Adrenal gland (tissue), 12 donors: ENCODE results near the gene C5orf15. TPM values are rescaled to one million over a fixed set of nuclear protein-coding genes. Genes with fewer than 3 reads are reported as not detected.

Source experiments
- DNase-seq, 7 donors: peaks; one replicate each; pipeline ENCODE4 v3.0.0-alpha.2; 2019 to 2020
- H3K27ac ChIP-seq, 5 donors: fragments of 200-600 bp; sonication (generic) in 4 of 5; 1 replicate in 3 of 5; 2 replicates in 2 of 5; pipeline versions ENCODE4 v1.5.1 to v1.8.0; 2016 to 2020; ENCODE audit warnings: mild to moderate bottlenecking in 1 of 5
- H3K27me3 ChIP-seq: fragments of 200-600 bp; 2 replicates; pipeline ENCODE4 v1.8.0; 2021
- H3K36me3 ChIP-seq, 2 donors: fragments of 200-600 bp; replicated peaks in 1 of 2; 1 replicate in 1 of 2; 2 replicates in 1 of 2; pipeline versions ENCODE4 v1.5.1 to v1.8.0; 2018 to 2022
- H3K4me1 ChIP-seq, 2 donors: fragments of 200-600 bp; replicated peaks in 1 of 2; 1 replicate in 1 of 2; 2 replicates in 1 of 2; pipeline versions ENCODE4 v1.5.1 to v1.8.0; 2018 to 2021
- H3K4me3 ChIP-seq, 4 donors: fragments of 200-600 bp; sonication (generic) in 3 of 4; one replicate each; pipeline ENCODE4 v1.5.1; 2016 to 2018
- H3K9me3 ChIP-seq, 3 donors: fragments of 200-600 bp; sonication (generic) in 1 of 3; replicated peaks in 1 of 3; 1 replicate in 2 of 3; 2 replicates in 1 of 3; pipeline versions ENCODE4 v1.5.1 to v1.8.0; 2016 to 2021
- POLR2A ChIP-seq, 2 donors: fragments of 450-650 bp; IDR thresholded peaks; one replicate each; pipeline ENCODE4 v1.6.1; 2017; ENCODE audit warnings: antibody characterized with exemption in 2 of 2, mild to moderate bottlenecking in 2 of 2, moderate library complexity in 1 of 2
- WGBS, 4 donors: extraction: QIAGEN DNeasy Blood & Tissue Kit in 2 of 4; methylation state at CpG; one replicate each; pipeline versions ENCODE4 v1.1.5 to v1.1.7; 2013 to 2017; 5-methylcytosine and 5-hydroxymethylcytosine counted together
- intact Hi-C, 2 donors: fragments of 100-400 bp; cut with DNase I; formaldehyde crosslinking; loops; one replicate each; pipeline versions ENCODE4 v1.14.1 to v1.15.0; 2022 to 2023
- polyA plus RNA-seq, 3 donors: library from polyadenylated mRNA; stranded (reverse); fragments of 200-250 nt in 2 of 3; fragments of 350-450 nt in 1 of 3; fragmentation: Illumina TruSeq in 1 of 3; extraction: RNeasy Lipid Tissue Mini Kit (QIAGEN cat#74804) in 1 of 3; gene quantifications; one replicate each; pipeline ENCODE4 v1.2.3, GENCODE V29; 2013 to 2014
- total RNA-seq, 9 donors: library from RNA; depleted of rRNA in 4 of 9; stranded (reverse); fragments of >200 nt in 4 of 9; fragments of 120-200 nt in 1 of 9; fragmentation: NEBNext Ultra II Directional in 1 of 9; extraction: Animal tissue kit (Norgen Biotek cat#: 25700) in 1 of 9; gene quantifications; one replicate each; pipeline versions ENCODE4 v1.1.0 to v1.2.4, GENCODE V29; 2013 to 2023
- TF ChIP-seq, protein P1 (sequence below), 6 experiments: fragments of 450-650 bp in 4 of 6; fragments of 200-600 bp in 2 of 6; sonication (generic) in 1 of 6; IDR thresholded peaks; 1 replicate in 5 of 6; 2 replicates in 1 of 6; pipeline versions ENCODE4 v1.5.1 to v1.8.0; 2016 to 2021; ENCODE audit warnings: antibody characterized with exemption in 6 of 6, mild to moderate bottlenecking in 2 of 6, moderate library complexity in 1 of 6
- donor health status: healthy with polysubstance abuse.
- donor health status: Bipolar disorder and iron deficiency.
- donor health status: DM: yes; HTN: yes; CAD: no.
- donor health status: DM: no; HTN: no; CAD: no.
- donor health status: DM: no; HTN: no; CAD: no.
- donor health status: DM: yes; HTN: yes; CAD: no.

The C5orf15 gene
- total and polyA plus RNA-seq, 12 donors = 16.7 to 90.1 (median 53.7) TPM

DNA sequence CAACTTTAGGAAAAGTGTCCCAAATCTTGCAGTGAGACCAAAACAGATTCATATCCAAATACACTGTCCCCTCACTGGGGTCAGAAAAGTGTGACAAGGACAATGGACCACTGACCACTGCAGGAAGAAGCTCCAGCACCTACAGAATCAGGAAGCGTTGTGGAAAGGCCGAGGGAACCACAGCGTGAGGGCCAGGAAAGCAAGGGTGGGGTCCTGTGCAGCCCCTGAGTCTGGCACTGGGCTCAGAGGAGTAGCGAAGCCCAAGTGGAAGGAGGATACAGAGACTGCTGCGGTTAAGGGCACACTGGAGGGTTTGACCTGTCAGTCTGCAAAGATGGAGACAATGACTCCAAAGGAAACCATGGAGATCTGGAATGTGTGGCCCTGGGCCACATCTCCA lies 36.9 kb downstream of the C5orf15 start:
- Histone ChIP-seq H3K4me3 (no peak overlapping the region), H3K27me3 (no peaks in the 10 kb centered on the region), H3K9me3 (no peaks in the 10 kb centered on the region), H3K36me3 (no peaks in the 10 kb centered on the region), H3K27ac (no peak overlapping the region), H3K4me1 (peaks cover 0 to 14% of the 10 kb centered on the region in 2 donors)
- DNase-seq = no peak
- TF ChIP-seq, protein P1, sequence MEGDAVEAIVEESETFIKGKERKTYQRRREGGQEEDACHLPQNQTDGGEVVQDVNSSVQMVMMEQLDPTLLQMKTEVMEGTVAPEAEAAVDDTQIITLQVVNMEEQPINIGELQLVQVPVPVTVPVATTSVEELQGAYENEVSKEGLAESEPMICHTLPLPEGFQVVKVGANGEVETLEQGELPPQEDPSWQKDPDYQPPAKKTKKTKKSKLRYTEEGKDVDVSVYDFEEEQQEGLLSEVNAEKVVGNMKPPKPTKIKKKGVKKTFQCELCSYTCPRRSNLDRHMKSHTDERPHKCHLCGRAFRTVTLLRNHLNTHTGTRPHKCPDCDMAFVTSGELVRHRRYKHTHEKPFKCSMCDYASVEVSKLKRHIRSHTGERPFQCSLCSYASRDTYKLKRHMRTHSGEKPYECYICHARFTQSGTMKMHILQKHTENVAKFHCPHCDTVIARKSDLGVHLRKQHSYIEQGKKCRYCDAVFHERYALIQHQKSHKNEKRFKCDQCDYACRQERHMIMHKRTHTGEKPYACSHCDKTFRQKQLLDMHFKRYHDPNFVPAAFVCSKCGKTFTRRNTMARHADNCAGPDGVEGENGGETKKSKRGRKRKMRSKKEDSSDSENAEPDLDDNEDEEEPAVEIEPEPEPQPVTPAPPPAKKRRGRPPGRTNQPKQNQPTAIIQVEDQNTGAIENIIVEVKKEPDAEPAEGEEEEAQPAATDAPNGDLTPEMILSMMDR (IDR thresholded peaks at IDR 0.05) = no peak
- TF ChIP-seq POLR2A (IDR thresholded peaks at IDR 0.05) = no peak
- intact Hi-C loops = loop anchor here in 1 of 2 donors (10.0 kb wide), 2 partner anchors 377 to 817 kb away; no protein-coding TSS in a partner anchor
- 87 to 93% (median 92%) methylated on average over 5 of the region's 5 CpGs for whole genome bisulfite sequencing, 4 donors

DNA sequence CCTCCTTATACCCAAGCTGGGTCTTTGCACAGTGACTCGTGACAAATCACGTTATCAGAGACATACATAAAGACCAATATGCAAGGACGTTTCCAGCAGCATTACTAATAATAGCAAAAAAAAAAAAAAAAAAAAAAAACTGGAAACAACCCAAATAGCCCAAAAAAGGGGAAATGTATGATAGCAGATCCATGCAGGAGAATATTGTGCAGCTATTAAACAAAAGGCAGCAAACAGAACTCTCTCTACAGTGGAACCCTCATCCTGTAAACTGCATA lies 37.7 kb downstream of the C5orf15 start:
- Histone ChIP-seq H3K9me3 (no peaks in the 10 kb centered on the region), H3K27ac (no peak overlapping the region), H3K4me1 (peaks cover 0 to 14% of the 10 kb centered on the region in 2 donors), H3K27me3 (no peaks in the 10 kb centered on the region), H3K36me3 (no peaks in the 10 kb centered on the region), H3K4me3 (no peak overlapping the region)
- WGBS, 4 donors = 17 to 23% (median 21%) methylated on average over 3 of the region's 3 CpGs
- intact Hi-C loops = loop anchor here in 1 of 2 donors (10.0 kb wide), 2 partner anchors 376 to 816 kb away; no protein-coding TSS in a partner anchor
- no peak for TF ChIP-seq POLR2A (IDR thresholded peaks at IDR 0.05)
- TF ChIP-seq, protein P1 (IDR thresholded peaks at IDR 0.05) = no peak
- DNase-seq = no peak

DNA sequence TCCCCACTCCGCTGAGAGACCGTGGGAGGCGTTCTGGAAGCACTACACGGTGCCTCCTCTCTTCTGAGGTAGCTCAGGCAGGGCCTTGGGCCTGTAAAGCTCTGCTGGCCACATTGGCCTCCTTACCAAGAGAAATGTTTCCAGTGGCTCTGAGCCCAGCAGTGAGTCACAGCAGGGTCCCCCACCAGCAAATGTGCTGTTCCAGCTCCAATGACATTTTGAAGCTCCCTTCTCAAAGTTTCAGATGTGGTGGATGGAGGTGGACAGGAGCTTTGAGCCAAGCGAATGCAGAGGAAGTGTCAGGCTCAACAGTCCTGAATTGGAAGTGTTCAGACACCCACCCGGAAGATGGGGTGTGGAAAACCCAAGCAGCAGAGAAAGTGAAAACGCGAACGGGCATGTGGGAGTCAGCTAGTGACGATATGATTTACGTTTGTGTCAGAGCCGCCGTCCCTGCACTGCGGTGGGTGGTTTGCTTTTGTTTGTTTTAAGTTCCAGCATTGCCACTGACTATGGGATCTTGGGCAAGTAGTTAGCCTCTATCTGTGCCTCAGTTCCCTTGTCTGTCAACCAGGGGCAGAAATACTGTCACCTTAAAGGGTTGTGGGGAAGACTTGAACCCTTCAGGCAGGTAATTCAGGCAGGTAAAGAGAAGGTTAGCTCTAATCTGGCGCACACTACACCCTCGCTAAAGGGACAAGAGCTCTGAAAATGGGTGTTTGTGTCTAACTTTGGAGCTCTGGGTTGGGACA lies 38.2 kb downstream of the C5orf15 start:
- H3K9me3 ChIP-seq = no peaks in the 10 kb centered on the region
- 57 to 61% (median 61%) methylated on average over 12 to 16 of the region's 16 CpGs for WGBS, 4 donors
- no peaks in the 10 kb centered on the region for H3K27me3 ChIP-seq
- DNase-seq = peak; percentile 36 to 84 (median 64)
- no peaks in the 10 kb centered on the region for H3K36me3 ChIP-seq
- H3K4me3 ChIP-seq = no peak overlapping the region
- peak overlapping the region in 1 of 5 donors; percentile 17 for H3K27ac ChIP-seq
- no peak for TF ChIP-seq POLR2A (IDR thresholded peaks at IDR 0.05)
- TF ChIP-seq, protein P1 (IDR thresholded peaks at IDR 0.05) = no peak
- peaks cover 0 to 14% of the 10 kb centered on the region in 2 donors for H3K4me1 ChIP-seq
- intact Hi-C loops = loop anchor here in 1 of 2 donors (10.0 kb wide), 2 partner anchors 375 to 815 kb away; no protein-coding TSS in a partner anchor

DNA sequence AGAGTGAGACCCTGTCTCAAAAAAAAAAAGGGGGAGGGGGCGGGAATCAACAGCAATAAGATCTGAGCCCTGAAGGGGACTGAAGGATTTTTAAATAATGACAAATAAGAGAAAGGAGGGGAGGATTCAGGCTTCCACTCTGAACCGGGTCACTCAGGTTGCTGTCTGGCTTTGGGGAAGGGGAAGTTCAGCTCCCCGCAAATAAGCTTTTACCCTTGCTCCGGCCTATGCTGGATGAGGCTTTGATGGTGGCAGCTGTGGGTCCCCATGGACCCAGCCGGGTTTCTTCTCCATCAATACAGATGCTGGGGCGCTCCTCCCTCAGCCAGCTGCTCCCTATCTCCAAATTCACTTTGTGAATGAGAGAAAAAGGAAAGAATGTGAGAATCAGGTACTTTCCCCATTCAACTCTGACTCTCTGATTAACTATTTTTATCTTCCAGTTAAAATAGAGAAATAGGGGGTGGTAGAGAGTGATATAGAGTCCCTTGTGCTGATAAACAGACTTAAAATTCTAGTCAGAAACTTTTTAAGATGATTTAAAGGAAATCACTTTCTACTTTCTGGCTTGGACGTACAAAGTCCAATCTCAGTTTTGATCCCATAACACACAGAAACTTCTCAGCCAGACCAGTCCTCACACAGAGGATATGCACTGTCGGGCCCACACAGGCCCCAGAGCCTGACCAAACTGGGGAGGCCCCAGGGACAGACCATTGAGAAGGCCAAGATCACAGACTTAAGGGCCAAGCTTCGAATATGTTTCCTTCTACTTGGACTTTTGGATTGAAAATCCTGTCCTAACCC lies 39.6 kb downstream of the C5orf15 start:
- TF ChIP-seq, protein P1 (IDR thresholded peaks at IDR 0.05) = no peak
- no peak for TF ChIP-seq POLR2A (IDR thresholded peaks at IDR 0.05)
- H3K27me3 ChIP-seq = no peaks in the 10 kb centered on the region
- no peaks in the 10 kb centered on the region for H3K36me3 ChIP-seq
- WGBS, 4 donors = 77 to 83% (median 81%) methylated on average over 9 of the region's 9 CpGs
- intact Hi-C loops = loop anchor here in 1 of 2 donors (5.0 kb wide), 1 partner anchor 154 kb away; no protein-coding TSS in a partner anchor
- H3K4me1 ChIP-seq = peaks cover 0 to 14% of the 10 kb centered on the region in 2 donors
- H3K27ac ChIP-seq = no peak overlapping the region
- H3K4me3 ChIP-seq = no peak overlapping the region
- H3K9me3 ChIP-seq = no peaks in the 10 kb centered on the region
- DNase-seq = no peak
